Bone marrow (tissue), 2 donors: ENCODE data around the gene BACE1.

ENCODE experiments used
- DNase-seq, 2 donors: peaks; one replicate each; lab custom pipeline; 2025; lab: John Stamatoyannopoulos, UW

BACE1 gene

GRCh38 chr11:117309310-117309709, 6.7 kb downstream of the BACE1 start:
- DNase-seq = no peak

GRCh38 chr11:117305145-117305544, 10.9 kb downstream of the BACE1 start:
- no peak for DNase-seq

GRCh38 chr11:117303646-117304315, 12.3 kb downstream of the BACE1 start:
- DNase-seq = no peak

- DNase-seq = no peak
Observed at GRCh38 chr11:117303101-117303500, 13.0 kb downstream of the BACE1 start.

GRCh38 chr11:117302228-117302627, 13.8 kb downstream of the BACE1 start:
- DNase-seq = no peak

GRCh38 chr11:117300773-117301172, 15.3 kb downstream of the BACE1 start:
- DNase-seq = no peak

- no peak for DNase-seq
Observed at GRCh38 chr11:117300283-117300663, 15.8 kb downstream of the BACE1 start.

- no peak for DNase-seq
Observed at GRCh38 chr11:117299351-117300282, 16.4 kb downstream of the BACE1 start.

- DNase-seq = no peak
Observed at GRCh38 chr11:117298195-117298594, 17.9 kb downstream of the BACE1 start.

GRCh38 chr11:117296881-117297280, 19.2 kb downstream of the BACE1 start:
- DNase-seq = no peak

- DNase-seq = no peak
Observed at GRCh38 chr11:117295438-117296137, 20.5 kb downstream of the BACE1 start.

GRCh38 chr11:117292616-117293015, 23.4 kb downstream of the BACE1 start:
- DNase-seq = no peak

GRCh38 chr11:117290809-117291396, 25.2 kb downstream of the BACE1 start, which contains the start of gene BACE1-AS:
Gene BACE1-AS, plus strand, starts transcription at chr11:117291346.
- no peak for DNase-seq

GRCh38 chr11:117289795-117290194, 26.3 kb downstream of the BACE1 start:
- DNase-seq = no peak

GRCh38 chr11:117287668-117288067, 28.4 kb downstream of the BACE1 start:
- no peak for DNase-seq

GRCh38 chr11:117286588-117286987, 29.5 kb downstream of the BACE1 start:
- no peak for DNase-seq

- no peak for DNase-seq
Observed at GRCh38 chr11:117284053-117284452, 32.0 kb downstream of the BACE1 start.

GRCh38 chr11:117282956-117283355, 33.1 kb downstream of the BACE1 start:
- DNase-seq = no peak

- no peak for DNase-seq
Observed at GRCh38 chr11:117281869-117282268, 34.2 kb downstream of the BACE1 start.

- DNase-seq = no peak
Observed at GRCh38 chr11:117281159-117281558, 34.9 kb downstream of the BACE1 start.

- DNase-seq = no peak
Observed at GRCh38 chr11:117279711-117280376, 36.2 kb downstream of the BACE1 start.

- DNase-seq = no peak
Observed at GRCh38 chr11:117278347-117278746, 37.7 kb downstream of the BACE1 start.
